COR-L47 (cell line): ENCODE data around the gene PROX1.
A peak's percentile ranks its signal among the peaks of the same experiment; 100 is the strongest.

Source experiments
- DNase-seq: peaks from one replicate; lab custom pipeline; 2025; lab: John Stamatoyannopoulos, UW

PROX1 gene, protein sequence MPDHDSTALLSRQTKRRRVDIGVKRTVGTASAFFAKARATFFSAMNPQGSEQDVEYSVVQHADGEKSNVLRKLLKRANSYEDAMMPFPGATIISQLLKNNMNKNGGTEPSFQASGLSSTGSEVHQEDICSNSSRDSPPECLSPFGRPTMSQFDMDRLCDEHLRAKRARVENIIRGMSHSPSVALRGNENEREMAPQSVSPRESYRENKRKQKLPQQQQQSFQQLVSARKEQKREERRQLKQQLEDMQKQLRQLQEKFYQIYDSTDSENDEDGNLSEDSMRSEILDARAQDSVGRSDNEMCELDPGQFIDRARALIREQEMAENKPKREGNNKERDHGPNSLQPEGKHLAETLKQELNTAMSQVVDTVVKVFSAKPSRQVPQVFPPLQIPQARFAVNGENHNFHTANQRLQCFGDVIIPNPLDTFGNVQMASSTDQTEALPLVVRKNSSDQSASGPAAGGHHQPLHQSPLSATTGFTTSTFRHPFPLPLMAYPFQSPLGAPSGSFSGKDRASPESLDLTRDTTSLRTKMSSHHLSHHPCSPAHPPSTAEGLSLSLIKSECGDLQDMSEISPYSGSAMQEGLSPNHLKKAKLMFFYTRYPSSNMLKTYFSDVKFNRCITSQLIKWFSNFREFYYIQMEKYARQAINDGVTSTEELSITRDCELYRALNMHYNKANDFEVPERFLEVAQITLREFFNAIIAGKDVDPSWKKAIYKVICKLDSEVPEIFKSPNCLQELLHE

DNA sequence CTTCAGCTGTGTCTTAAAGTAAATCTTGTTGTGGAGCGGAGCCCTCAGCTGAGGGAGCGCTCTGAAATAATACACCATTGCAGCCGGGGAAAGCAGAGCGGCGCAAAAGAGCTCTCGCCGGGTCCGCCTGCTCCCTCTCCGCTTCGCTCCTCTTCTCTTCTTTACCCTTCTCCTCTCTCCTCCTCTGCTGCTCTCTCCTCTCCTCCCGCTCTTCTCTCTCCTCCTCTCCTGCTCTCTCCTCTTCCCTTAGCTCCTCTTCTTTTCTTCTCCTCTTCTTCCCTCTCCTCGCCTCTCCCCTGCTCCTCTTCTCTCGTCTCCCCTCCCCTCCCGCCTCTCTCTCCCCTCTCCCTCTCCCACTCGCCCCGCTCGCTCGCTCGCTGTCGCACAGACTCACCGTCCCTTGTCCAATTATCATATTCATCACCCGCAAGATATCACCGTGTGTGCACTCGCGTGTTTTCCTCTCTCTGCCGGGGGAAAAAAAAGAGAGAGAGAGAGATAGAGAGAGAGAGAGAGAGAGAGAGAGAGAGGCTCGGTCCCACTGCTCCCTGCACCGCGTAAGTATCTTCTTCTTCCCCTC is at the start of gene PROX1:
Gene PROX1 (plus strand): TSS at position 47 of the 580 bp plus-strand sequence. CDS start 8,563 bp downstream, outside the sequence.
- peak; percentile 77 for DNase-seq

DNA sequence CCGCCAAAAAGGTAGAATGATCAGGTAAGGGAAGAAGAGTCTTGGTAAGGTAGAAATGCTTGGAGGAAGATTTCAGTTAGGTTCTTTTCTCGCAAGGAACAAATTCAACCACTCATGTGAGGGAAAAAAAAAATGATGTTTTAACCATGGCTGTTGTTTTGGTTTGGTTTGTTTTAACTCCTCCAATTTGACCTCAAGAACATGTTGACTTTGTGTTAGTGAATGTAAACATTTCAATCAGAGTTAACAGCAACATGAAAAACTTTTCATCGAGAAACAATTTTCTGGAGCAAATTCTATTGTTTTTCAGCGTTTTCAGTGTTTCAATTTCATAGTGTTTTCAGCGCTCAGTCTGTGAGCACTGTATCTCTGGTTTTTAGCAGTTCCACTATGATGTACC is 49.0 kb upstream of the PROX1 start:
- no peak for DNase-seq

DNA sequence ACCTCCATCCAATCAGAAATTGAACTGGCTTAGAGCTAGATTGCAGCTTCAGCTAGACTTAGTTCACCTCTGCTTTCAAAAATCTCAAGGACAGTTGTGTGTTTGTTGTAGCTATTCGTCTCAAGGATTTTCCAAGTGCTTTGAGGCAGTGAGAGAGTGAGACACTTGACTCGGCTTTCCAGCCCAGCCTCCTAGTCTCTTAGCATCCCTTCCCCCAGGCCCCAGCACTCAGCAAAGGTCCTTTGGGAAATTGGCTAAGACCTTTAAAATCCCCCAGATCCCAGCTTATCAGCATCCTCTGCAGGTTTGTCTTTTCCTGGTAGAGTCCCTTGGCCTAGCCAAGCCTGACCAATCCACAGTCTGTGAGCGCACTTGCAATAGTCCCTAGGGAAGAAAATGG is 47.9 kb upstream of the PROX1 start:
- DNase-seq: no peak

DNA sequence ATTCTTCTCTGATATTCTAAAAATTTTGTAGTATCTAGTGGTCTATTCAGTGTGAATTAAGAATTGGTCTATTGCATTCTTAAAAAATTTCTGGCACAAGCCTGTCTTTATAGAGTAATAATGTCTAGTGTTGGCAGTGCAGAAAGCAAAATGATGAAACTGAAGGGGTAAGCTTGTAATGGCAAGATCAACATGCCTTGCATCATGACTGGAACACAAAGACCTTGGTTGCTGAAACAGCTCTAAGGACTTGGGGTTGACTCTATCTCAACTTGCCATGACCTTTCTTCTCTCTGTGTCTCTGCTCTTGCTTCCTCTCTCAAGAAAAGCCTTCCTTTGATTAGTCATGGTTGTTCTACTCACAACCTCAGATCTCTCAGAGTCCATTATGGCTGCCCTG is 46.8 kb upstream of the PROX1 start:
- DNase-seq: no peak

DNA sequence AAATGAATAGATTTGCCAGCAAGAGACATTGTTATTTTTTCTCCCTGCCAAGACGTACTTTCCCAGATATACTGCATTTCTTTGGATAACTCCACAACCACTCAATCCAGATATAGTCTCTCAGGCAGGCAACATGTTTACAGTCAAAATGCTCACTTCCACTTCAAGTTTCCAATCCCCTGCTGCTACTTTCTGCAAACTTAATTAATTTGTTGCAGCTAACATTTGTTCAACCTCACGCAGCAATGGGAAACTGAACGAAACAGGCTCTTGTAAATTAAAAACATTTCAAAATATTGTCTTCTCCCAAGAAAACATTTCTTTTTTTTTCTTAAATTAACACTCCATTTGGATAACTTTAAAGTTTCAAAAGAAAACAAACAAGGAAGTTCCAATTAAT is 45.7 kb upstream of the PROX1 start:
- no peak for DNase-seq

DNA sequence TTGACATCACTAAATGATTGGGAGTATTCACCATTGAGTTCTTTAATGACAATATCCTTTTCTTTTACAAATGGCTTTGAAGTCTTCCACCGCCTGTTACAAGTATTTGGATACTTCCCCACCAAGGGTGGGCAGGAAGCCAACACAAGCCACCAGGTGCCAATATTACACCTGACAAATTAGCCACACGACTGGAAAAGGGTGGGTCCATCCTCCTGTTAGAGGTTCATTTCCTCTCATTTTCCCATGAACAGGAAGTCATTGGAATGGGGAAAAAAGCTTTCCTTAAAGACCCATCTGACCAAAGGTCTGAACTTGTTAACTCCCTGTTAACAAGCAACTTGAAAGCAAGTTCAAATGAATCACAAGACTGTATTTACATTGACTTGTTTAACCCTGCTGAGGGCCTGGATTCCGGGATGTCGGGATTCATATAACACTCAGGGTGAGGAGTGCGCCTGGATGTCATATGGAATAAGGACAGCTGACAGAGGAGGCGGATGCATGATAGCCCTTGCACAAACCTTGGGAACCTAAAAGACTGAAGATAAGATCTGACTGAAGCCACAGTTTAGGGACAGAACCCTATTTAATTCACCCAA is 40.5 kb upstream of the PROX1 start:
- peak; percentile 84 for DNase-seq

DNA sequence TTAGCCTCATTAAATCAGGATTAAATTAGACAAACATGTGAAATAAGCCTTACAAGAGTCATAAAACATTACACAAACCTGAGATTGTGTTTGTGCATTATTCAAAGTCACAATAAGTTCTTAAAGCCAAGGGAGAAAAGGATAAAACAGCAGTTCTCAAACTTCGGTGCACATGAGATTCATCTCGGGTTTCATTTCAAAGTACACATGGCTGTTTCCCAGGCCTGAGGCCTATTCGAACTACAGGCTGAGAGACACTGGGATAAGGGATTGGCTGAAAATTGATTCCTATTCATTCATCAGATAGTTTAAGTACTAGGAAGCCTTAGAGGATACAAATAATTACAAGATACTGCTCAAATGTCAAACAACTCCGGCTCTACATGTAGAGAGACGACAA is 35.9 kb upstream of the PROX1 start:
- no peak for DNase-seq

DNA sequence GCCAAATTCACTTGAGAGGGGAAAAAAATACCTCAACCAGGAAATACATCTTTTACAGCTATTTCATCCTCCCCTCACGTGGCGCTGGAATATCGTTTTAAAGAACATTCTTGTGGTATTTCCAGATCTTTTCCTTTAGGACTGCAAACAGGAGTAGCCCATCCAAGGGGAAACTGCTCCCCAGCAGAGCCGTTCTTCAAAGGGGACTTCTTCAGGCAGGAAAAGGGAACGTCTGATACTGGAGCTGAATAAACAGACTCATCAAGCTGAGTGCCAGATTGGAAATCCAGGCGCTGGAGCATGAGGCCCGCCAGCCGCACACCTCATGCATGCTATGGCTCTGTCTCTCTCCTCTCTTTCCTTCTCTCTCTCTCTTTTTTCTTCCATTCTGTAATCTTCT is 34.0 kb upstream of the PROX1 start:
- no peak for DNase-seq

DNA sequence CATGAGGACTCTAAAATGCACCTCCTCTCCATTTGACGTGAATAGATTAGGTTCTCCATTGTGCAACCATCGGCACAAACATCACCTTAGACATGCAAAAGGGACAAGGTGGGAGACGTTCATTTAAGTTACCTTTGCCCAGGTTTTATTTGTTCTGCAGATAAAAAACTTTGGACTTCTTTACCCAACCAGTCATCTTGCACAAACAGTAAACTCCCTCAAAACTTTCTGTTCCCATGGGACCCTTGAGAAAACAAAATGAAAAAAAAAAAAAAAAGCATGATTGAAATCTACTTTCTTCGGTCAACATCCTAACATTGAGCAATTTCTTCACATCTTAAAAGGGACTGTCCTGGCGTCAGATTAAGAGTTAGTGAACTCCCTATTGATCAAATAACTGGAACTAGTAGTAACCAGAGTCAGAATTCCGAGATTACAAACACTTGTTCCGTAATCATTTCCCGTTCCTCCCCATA is 31.4 kb upstream of the PROX1 start:
- no peak for DNase-seq

DNA sequence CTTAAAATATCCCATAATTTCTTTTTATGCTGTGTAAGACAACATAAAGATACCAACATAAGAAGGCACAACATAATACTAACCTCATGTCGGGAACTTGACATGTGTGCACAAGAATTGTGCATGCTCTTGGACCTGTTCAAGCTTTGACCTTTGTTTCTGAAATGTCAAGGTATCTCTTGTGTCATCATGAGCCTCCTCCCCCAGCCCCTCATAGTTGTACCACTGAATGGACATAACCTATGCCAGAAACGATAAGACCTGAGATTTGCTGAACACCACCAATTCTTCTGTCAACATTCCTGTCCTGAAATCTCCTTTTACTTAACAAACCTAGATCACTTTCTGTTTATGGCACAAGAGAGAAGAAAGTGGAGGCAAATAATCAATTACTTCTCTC is 29.4 kb upstream of the PROX1 start:
- no peak for DNase-seq

DNA sequence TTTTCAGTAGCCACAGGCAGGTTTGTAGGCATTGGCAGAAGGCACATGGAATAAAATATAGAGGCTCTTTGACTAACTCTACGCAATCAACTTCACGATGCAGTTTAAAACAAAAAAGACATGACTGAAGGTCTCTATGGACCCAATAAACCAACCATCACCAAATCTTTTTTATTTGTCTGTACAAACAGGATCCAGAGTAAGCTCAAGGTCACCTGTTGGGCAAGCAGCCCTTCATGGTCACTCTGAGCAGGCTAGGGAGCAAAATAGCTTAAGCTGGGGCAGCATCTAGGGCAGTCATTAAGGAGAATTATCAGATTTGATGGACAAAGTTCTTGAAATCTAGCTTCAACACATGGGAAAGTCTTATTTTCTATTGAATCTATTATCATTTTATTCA is 26.8 kb upstream of the PROX1 start:
- no peak for DNase-seq

DNA sequence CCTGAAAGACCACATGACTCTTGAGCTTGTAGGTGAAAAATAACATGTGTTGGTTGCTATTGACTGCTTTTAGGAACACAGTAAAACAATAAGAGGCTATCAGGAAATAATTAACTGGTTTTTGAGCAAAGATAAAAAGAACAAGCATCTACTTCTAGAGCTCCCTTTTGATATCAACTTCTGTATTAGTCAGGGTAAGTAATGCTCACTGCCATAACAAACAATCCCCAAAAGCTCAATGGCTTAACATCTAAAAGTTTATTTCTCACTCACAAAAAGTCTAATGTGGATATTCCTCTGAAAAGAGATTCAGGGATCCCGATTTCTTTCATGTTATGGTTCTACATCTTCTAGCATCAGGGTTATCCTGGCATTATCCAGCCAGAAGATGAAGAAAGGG is 25.3 kb upstream of the PROX1 start:
- no peak for DNase-seq

DNA sequence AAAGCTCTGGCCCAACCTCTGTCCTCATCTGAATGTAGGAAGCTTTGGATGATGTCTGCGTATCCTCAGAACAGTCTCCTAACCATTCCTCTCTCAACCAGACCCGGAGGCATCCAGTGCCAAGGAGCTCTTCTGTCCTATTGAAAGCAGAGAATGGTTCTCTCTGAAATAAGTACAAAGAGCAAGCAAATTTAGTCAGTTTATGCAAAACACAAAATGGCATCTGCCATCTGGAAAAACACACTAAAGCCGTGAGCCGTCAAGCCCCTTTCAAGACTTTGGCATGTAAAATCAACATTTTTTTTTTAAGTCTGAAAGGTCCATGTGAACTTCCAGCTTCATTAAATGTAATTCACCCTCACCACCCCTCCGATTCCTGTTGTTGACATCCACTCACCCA is 21.7 kb upstream of the PROX1 start:
- no peak for DNase-seq

DNA sequence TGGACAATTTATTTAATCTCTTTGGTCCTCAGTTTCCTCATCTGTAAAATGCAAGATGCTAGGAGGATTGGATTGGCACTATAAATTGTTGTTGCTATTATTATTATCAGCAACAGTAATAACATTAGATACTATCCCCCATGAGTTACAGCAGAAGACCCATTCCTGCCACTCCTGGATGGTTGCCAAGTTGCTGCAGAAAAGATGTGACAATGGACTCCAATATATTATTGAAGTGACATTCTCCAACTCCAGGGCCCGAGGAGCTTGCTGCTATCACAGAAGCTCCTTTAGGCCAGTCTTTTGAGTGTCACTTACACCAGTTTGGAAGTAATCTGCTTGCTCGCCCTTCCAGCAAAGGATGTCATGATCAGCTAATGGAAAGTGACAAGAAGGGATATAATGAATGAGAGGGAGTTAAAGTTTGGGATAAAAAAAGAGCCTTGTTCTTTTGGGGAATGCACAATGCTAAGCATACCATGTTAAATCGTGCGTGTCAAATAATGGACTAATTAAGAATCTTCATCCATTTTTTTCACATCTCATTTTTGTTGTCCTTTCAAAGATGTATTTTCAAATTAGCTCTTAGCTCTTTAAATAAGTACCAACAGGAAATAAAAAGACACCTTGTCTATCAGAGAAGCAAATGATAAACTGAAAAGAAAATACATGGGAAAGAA is 19.5 kb upstream of the PROX1 start:
- no peak for DNase-seq

DNA sequence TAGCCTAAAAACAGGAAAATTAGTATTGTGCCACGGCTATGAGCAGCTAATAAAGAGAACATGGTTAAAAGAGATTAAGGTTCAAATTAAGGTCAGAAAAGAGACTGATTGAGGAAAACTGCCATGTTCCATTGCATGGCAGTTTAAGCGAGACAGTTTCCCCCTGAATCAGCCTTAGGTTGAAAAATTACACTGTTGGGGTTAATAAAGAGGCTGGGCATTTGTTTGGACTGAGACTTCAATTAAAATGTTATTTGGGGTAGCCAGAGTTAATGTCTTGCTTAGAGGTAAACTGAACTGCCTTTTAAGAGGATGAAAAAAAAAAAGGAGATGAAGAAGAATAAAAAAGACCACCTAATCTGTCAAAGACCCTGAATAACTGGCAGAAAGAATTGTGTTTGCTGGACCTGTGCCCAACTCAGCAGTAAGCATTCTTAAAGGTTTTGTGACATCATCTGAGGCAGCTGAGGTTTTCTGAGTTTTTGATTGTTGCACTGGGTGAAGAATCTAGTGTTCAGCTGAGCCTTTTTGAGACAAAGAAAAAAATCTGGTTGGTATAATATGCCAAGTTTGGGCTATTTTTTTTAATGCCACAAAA is 17.7 kb upstream of the PROX1 start:
- DNase-seq: no peak

DNA sequence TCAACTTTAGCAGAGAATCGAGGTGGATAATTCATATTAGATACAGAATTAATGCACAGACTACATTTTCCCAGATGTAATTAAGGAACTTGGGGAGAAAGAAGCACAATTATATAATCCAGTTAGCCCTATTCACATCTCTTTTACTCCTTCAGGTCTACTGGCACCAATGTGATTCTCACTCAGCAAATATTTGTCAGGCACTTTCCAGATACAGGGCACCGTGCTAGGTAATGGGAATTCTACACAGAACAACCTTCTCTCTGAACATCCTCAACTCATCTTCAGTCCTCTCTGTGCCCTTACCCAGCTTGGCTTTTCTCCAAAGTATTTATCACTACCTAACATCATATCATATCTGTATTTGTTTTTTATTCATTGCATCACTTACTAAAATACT is 15.6 kb upstream of the PROX1 start:
- DNase-seq: no peak

DNA sequence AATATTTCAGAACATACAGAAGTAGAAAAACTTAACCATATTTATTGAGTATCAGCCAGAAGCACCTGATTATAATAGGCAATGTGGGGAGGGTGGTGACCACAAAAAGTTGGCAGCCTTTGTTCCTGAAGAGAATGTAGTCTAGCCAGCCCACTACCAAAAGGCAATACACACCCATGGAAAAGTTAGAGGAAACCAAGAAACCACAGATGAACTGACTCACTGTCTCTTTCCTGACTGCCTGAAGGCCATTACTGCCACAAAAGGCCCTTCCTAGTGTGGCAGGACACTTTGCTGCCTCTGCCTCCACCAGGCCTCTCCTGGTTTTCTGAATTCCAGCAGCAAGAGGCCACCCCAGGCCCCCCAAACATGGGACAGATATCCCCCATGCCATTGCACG is 14.6 kb upstream of the PROX1 start:
- no peak for DNase-seq

DNA sequence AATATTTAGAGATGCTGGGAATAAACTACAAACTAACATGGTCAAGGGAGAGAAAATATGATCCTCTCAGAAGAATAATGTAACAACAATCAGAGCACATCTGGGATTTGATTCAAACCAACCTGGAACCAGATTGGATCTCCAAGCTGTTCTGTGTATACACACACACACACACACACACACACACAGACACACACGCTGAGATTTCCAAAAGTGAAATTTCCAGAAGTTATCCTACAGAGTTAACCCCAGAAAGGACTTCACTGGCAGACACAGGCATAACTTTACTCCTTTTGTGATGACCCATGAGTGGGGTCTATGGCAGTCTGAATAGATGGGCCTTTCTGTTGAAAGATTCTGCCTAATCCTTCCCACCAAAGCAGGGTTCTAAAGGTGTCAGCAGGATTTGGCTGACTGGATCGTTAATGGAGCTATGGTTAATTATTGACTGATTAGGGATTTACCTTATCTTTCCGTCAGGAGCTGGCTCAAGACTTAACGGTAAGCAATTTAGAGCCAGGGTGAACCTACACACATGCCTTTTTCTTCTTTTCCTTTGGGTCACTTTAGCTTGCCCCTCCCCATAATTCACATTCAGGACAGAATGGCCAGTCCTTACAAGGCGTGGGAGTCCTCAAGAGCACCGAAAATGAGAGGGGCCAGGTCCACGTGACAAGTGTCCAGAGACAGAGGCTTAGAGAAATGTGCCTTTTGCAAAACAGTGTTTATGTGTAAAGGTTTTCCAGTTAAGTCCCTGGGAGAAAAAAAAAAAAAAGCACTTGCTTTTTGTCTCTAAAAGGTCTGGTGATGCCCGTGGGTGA is 10.9 kb upstream of the PROX1 start:
- no peak for DNase-seq

DNA sequence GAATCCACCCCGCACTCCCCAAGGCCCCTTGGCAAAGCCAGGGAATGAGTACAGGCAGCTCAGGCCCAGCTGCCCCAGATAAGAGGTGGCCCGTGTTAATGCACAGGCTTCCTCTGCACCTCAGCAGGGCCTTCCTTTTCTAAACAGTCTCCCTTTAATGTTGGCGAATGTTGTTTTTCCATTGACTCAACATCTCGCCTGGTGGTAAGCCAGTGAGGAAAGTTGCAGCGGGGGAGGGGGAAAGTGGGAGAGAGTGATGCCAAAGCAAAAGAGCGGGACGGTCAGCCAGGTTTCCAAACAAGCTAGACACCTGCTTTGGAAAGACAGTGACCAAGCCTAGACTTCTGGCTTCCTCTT is 10.3 kb upstream of the PROX1 start:
- DNase-seq: no peak

DNA sequence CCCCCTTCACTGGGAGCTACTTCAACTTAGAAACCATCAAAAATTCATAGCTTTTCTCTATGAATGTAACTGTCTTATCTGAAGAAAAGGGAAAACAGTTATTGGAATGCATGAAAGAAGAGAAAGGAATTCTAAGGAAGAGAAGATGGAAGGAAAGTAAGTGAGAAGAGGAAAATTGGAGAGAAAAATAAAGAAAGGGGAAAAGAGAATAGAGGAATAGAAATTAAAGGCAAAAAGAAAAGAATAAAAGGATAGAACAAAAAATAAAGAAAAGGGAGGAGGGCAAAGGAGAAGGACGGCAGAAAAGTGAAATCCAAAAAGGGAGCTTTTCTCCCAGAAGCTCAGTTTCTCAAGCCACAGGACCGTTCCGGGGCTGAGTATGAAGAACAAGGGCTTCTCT is 9.9 kb upstream of the PROX1 start:
- DNase-seq: no peak
